ENCODE data around the gene PSME4.

Gene PSME4, protein sequence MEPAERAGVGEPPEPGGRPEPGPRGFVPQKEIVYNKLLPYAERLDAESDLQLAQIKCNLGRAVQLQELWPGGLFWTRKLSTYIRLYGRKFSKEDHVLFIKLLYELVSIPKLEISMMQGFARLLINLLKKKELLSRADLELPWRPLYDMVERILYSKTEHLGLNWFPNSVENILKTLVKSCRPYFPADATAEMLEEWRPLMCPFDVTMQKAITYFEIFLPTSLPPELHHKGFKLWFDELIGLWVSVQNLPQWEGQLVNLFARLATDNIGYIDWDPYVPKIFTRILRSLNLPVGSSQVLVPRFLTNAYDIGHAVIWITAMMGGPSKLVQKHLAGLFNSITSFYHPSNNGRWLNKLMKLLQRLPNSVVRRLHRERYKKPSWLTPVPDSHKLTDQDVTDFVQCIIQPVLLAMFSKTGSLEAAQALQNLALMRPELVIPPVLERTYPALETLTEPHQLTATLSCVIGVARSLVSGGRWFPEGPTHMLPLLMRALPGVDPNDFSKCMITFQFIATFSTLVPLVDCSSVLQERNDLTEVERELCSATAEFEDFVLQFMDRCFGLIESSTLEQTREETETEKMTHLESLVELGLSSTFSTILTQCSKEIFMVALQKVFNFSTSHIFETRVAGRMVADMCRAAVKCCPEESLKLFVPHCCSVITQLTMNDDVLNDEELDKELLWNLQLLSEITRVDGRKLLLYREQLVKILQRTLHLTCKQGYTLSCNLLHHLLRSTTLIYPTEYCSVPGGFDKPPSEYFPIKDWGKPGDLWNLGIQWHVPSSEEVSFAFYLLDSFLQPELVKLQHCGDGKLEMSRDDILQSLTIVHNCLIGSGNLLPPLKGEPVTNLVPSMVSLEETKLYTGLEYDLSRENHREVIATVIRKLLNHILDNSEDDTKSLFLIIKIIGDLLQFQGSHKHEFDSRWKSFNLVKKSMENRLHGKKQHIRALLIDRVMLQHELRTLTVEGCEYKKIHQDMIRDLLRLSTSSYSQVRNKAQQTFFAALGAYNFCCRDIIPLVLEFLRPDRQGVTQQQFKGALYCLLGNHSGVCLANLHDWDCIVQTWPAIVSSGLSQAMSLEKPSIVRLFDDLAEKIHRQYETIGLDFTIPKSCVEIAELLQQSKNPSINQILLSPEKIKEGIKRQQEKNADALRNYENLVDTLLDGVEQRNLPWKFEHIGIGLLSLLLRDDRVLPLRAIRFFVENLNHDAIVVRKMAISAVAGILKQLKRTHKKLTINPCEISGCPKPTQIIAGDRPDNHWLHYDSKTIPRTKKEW (N-terminal part only)

DNA sequence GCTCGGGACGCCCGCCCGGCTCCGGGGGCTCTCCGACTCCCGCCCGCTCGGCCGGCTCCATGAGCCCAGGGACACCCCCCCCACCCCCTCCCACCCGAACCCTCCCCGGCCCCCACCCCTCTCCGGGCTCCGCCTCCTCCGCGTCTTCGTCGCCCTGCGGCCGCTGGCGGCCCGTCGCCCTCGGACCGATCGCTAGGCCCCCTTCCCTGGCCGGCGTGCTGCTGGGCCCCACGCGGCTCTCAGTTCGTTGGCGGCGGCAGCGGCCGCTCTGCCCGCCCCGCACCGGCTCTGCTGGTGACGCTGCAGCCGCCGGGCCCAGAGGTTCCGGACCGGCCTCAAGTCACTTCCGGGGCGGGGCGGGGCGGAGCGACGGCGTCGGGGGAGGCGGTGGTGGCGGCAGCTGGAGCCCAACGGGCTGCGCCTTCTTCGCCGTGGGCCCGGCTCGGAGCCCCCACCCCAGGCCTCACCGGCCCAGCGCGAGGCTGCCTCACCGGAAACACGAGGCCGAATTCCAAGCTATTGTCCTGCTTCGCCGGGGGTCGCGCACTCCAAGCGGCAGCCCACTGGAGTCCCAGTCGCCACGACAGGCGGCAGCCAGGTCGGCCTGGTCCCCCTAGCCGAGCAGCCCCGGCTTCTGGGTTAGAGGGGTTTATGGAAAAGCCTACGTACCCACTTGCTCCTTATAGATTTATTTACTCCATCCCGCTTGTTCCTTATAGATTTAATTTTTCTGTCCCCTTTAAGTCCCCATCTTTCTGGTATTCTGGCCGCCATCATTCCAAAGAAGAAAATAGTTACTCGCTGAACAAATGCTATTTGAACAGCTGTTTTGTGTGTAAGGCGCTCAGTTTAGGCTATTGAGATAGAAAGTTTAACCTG lies at the start of gene PSME4:
PSME4 (minus strand) TSS at position 270 of the 879 bp plus-strand sequence; CDS start at position 61, 209 bp downstream.
- peak; percentile 86 to 93 for DNase-seq (ENCODE audit: low read depth in 2 of 2)

DNA sequence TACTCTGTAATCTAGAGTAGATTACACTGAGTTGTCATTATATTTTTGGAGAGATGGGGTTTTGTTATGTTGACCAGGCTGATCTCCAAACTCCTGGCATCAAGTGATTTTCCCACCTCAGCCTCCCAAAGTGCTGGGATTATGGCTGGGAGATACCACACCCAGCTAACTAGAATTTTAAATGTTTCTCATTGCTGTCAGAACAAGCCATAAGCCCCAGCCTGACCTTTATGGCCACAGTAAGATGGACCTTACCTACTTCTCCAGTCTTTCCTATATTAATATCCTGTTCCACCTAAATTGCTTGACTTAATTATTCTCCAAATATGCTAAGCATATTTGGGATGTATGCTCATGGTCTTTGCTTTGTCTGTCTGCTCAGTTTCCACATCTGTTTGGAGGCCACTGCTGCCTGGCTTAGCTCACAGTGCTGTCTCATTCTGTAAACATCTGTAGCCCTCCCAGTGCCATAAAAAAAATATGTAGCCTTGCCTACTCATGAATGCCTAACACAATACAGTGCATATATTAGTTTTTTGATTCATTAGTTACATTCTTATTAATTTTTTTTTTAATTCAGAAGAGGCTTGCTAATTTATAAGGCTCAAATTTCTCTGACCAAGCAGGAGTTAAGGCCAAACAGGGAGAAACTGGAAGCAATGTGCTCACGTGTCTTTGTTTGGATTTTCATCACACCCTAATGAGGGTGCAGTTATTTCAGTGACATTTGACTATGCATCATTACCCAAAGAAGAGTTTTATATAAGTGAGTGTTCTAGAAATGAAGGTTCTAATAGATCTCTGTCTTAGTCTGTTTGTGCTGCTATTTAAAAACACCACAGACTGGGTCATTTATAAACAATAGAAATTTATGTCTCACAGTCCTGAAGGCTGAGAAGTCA lies 45.3 kb upstream of the PSME4 start:
- DNase-seq (ENCODE audit: low read depth in 2 of 2): no peak

DNA sequence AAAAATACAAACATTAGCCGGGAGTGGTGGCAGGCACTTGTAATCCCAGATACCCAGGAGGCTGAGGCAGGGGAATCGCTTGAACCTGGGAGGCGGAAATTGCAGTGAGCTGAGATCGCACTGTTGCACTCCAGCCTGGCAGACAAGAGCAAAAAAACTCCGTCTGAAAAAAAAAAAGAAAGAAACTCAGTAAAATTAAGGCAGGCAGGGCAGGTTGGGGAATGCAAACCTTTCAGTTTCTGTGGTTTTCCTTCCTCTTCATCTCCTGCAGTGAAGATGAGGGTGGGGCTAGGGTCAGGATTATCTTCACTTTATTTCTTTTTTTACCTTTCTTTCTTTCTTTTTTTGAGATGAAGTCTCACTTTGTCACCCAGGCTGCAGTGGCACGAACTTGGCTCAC lies 43.2 kb upstream of the PSME4 start:
- no peak for DNase-seq (ENCODE audit: low read depth in 2 of 2)

DNA sequence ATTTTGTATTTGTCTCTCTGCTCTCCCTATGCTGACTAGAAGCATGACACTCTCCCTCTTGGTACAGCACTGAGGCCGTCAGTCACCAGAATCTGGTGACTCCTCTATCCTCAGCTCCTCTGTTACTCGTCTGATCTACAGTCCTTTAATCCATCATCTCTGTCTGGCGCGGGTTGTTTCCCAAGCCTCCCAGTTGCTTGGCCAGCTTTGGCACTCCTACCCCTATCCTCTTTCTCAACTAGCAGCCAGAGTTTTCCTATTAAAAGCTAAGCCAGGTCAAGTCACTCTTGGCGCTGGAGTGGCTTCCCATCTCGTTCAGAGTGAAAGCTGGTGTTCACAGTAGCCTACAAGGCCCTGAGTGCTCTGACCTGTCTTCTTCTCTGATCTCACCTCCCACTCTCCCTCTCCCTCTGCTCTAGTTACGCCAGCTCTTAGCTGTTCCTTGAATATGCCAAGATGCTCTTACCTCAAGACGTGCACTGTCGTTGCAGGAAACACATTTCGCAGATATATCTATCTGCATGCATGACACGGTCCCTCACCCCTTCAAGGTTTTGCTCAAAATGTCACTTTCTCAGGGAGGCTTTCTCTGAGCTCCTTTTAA lies 41.8 kb upstream of the PSME4 start:
- DNase-seq (ENCODE audit: low read depth in 2 of 2): no peak

DNA sequence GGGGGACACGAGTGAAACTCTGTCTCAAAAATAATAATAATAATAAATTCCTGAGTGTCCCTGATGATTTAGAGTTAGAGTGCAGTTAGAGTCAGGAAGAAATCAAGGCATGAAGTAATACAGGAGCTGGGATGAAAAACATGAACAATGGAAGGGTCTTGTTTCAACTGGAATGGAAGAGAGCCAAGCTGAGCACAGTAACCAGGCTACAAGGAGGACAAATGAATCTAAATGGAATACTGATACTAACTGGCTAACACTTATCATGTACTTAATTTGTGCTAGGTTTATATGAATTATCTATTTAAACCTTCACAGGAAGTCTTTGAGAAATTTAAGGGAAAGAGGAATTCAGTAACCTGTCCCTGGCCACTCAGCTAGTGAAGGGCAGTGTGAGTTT lies 38.8 kb upstream of the PSME4 start:
- DNase-seq (ENCODE audit: low read depth in 2 of 2): no peak

DNA sequence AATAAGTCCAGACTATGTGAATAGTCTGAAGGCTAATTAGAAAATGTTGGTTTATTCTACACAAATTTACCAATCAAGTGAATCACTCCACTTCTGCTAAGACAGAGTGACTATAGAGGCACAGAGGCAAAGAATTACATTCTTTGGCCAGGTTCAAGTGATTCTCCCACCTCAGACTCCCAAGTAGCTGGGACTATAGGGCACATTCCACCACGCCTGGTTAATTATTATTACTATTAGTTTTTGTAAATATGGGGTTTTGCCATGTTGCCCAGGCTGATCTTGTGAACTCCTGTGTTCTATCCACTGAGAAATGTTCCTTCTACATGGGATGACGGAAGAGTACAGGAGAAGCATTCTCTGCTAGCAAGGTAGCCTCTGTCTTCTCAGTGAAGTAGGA lies 37.6 kb upstream of the PSME4 start:
- no peak for DNase-seq (ENCODE audit: low read depth in 2 of 2)

DNA sequence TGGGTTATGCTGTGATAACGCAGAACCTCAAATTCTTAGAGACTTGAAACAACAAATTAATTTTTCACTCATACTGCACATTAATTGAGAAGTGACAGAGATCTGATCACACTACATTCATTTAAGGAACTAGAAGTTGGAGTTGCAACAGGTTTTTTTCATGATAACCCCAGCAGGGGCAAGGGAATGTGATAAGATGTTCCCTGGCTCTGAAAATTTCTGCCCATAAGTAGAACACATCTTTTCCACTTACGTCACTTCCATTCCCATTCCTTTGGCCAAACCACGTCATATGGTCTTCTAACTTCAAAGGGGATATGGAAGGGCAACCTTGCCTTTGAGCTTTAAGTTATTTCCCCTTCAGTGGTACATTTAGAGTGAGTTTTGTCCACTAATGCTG lies 29.7 kb upstream of the PSME4 start:
- no peak for DNase-seq (ENCODE audit: low read depth in 2 of 2)

DNA sequence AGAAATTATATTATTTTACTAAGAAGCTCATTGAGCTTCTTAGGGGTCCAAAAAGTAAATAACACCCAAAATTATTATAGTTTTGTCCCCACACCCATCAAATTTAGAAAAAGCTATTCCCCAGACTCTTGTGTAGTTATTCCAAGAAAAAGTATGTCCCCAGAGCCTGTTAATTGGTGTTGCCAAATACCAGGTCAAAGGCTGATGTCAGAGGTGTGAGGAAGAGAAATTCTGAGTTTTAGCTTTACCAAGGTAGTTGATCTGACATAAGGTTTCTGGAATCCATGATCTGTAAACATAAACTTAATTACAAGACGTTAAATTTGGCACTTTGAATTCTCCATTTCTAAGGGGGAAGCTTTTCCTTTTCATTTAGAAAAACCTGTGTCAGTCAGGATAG lies 29.3 kb upstream of the PSME4 start:
- no peak for DNase-seq (ENCODE audit: low read depth in 2 of 2)

DNA sequence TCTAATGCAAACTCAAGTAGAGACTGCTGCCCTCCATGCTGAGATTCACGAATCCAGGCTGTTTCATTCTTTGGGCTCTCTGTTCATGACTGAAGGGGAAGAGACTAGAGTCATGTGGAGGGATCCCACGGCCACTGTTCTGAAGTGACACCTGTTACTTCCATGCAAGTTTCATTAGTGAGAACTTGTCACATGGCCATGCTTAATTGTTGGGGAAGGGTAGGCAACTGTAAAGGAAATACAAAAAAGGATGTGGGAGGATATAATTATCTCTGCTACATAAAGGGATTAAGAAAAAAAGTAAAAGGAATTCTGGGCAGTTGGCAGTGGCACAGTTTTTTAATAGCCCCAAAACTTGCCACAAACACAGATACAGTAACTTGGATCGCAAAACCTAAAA lies 28.0 kb upstream of the PSME4 start:
- no peak for DNase-seq (ENCODE audit: low read depth in 2 of 2)

DNA sequence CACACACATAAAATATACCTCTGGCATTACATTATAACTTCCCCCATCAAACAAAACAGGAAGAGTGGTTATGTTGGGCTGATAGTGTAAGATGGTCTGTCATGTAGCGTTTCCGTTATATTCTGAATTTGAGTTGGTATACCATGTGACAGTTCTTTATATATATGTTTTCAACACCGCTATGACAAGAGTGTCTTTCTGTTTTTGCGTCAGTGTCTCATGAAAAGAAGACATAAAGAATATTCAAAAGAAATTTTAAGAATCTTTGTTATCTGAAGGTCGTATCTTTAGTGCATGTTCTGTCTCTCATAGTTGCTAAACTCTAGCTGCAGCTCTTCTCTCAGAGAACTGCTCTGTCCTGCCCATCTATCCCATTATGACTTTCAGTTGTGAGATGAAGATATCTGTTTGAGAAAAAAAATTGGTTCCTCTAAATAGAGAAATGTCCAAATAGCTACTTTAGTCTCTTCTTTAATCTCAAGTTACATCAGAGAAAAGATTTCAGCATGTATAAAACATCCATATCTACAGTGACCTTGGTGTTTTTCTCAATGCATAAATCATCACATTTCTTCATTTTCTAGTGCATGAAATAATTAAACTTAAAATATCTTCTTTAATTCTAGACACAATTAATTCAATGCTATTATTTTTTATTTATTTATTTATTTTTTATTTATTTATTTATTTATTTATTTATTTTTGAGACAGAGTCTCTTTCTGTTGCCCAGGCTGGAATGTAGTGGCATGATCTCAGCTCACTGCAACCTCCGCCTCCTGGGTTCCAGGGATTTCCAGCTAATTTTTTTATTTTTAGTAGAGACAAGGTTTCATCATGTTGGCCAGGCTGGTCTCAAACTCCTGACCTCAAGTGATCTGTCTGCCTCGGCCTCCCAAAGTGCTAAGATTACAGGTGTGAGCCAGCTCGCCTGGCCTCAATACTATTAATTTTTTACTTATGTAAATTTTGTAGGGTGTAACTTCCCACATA lies 24.3 kb upstream of the PSME4 start:
- DNase-seq (ENCODE audit: low read depth in 2 of 2): no peak

DNA sequence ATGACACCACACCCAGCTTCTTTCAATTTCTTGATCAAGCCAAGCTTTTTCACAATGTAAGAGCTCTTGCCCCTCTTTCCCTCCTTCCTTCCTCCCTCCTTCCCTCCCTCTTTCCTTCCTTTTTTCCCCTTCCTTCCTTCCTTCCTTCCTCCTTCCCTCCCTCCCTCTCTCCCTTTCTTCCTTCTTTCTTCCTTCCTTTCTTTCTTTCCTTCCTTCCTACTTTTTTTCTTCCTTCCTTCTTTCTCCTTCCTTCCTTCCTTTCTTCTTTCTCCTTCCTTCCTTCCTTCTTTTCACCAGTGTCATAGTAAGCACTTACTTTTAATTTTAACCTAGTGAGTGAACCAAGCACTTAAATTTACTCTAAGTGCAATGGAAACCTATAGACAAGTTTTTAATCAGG lies 21.2 kb upstream of the PSME4 start:
- DNase-seq (ENCODE audit: low read depth in 2 of 2): no peak

DNA sequence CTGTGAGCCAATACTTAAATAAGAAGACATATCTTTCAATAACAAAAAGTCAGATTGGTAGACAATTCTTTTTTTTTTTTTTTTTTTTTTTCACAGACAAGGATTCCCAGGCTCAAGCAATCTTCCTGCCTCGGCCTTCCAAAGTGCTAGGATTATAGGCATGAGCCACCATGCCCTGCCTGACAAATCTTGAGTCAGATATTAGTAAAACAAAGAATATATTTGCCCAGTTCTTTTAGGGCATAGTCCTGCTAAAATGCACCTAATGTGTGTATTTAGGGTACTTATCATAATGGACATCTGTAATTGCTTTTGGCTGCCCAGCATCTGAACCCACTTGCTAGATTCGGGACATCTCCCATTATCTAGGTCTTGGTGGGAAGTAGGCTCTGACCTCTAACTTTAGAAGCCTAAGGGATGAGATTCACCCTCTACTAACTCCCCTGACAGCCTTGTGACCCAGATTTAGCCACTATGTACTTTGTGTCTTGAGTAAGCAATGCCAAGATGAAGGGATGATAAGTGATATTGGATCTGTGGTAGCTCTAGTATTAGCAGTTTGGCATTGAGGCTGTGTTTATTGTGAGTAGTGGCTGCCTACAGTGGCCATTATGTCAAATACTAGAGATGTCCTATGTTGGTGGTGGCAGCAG lies 18.5 kb upstream of the PSME4 start:
- no peak for DNase-seq (ENCODE audit: low read depth in 2 of 2)

DNA sequence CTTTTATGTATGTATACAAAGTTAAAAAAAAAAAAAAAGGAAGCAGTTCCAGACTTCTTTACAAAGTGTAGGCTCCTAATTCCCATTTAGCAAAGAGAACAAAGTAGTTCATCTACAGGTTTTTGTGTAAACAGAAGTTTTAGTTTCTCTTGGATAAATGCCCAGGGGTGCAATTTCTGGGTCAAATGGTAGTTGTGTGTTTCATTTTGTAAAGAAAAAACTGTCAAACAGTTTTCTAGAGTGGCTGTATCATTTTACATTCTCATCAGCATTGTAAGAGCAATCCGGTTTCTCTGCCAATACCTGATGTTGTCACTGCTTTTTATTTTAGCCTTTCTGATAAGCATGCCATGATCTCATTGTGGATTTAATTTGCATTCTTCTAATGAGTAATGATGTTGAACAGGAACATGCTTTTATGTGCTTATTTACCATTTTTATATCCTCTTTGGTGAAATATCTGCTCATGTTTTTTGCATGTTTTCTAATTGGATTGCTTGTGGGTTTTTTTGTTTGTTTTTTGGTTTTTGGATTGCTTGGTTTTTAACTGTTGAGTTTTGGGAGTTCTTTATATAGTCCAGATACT lies 16.6 kb upstream of the PSME4 start:
- no peak for DNase-seq (ENCODE audit: low read depth in 2 of 2)

DNA sequence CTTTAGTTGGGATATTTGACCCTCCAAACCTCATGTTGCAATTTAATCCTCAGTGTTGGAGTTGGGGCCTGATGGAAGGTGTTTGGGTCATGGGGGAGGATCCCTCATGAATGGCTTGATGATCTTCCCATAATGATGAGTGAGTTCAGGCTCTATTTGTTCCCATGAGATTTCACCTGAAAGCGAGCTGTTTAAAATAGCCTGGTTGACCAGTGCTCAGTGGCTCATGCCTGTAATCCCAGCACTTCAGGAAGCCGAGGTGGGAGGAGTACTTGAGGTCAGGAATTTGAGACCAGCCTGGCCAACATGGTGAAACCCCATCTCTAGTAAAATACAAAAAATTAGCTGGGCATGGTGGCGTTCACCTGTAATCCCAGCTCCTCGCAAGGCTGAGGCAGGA lies 14.9 kb upstream of the PSME4 start:
- no peak for DNase-seq (ENCODE audit: low read depth in 2 of 2)

DNA sequence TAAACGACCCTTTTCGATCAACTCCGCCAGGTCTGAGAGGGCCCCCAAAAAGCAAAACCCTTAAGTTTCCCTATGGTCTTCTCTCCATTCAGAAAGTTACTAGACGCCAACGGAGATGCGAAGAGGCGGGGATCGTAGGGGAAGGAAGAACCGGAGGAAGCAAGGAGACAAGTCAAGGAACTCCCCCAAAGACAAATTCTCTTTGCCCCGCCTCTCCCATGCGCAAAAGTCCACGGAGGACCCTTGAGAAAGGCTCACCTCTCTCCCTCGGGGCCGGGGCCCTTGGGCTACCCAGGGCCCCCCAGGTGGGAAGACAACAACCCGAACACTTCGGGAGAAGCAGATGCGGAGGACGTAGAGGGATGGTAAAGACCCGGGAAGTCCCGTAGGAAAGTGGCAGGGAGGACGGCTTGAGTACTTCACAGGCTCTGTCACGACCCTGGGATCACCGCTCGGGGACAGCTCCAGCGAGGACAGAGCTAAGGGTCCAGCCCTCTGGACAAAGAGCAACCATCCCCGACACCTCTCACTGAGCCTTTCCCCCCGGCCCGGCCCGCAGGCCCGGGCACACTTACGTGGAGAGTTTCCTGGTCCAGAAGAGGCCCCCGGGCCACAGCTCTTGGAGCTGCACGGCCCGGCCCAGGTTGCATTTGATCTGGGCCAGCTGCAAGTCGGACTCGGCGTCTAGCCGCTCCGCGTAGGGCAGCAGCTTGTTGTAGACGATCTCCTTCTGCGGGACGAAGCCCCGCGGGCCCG lies 647 bp downstream of the PSME4 start:
- no peak for DNase-seq (ENCODE audit: low read depth in 2 of 2)

DNA sequence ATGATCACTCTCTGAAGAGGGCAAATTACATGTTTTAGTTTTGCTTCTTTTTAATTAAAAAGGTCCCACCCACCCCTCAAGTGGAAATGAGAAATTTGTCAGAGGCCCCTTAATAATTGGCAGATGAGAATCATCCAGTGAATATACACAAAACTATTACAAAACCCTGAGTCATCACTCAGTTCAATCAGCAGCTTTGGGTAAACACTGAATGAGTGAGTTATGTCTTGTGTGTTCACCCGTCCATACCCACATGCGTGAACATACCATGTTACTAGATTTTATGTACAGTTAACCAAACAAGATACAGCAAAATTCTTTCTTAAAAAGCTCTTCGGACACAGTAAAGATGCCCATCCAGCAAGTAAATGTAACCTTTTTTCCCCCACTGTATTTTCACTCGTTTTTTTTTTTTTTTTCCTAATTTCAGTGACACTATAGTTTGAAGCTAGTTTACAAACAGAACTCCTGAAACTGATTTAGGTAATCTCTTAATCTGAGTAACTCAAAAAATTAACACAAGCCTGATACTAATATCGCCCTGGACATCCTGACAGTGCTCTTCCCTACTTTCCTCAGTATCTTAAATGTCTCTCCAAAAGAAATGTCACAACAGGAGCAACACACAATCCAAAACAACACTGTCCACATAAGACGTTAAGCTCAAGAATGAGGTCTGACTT lies 1.4 kb downstream of the PSME4 start:
- no peak for DNase-seq (ENCODE audit: low read depth in 2 of 2)

Measured in stimulated activated CD4-positive, alpha-beta T cell treated with anti-CD3 and anti-CD28 coated beads, Interleukin-15, amount 100 ng/mL, for 48 hours (primary cell).